Measurements from ENCODE around the gene MRFAP1L1.

Gene MRFAP1L1

GRCh38 chr4:6701371-6701770, 8.3 kb downstream of the MRFAP1L1 start:
- no peak overlapping the region for H3K4me3 ChIP-seq (ENCODE audit: low read depth, low read length)
- DNase-seq (ENCODE audit: low read depth): no peak
- no peak for TF ChIP-seq CTCF (IDR thresholded peaks at IDR 0.05; ENCODE audit: control insufficient read depth, extremely low read depth, insufficient read depth)

GRCh38 chr4:6699903-6700302, 9.8 kb downstream of the MRFAP1L1 start:
- no peak for DNase-seq (ENCODE audit: low read depth)
- no peak for TF ChIP-seq CTCF (IDR thresholded peaks at IDR 0.05; ENCODE audit: control insufficient read depth, extremely low read depth, insufficient read depth)
- H3K4me3 ChIP-seq (ENCODE audit: low read depth, low read length): no peak overlapping the region

DNA sequence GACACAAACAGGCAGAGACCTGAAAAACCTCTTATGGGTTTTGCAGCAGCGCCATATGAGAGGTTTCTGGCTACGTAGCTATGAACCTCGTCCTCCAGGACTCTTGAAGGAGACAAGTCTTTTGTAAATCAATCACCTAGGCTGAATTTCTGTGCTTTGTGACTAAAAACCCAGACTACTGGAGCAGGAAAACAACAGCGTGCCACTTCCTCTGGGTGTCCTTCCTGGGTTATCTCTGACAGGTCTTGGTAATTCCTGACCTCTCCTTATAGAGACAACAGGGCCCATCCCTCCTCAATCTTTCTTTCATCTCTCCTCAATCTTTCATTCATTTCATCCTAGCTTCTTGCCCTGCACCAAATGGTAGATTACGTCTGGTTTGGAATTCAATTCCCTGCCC, 10.3 kb downstream of the MRFAP1L1 start:
- no peak for TF ChIP-seq CTCF (IDR thresholded peaks at IDR 0.05; ENCODE audit: control insufficient read depth, extremely low read depth, insufficient read depth)
- no peak for DNase-seq (ENCODE audit: low read depth)
- H3K4me3 ChIP-seq (ENCODE audit: low read depth, low read length): no peak overlapping the region

DNA sequence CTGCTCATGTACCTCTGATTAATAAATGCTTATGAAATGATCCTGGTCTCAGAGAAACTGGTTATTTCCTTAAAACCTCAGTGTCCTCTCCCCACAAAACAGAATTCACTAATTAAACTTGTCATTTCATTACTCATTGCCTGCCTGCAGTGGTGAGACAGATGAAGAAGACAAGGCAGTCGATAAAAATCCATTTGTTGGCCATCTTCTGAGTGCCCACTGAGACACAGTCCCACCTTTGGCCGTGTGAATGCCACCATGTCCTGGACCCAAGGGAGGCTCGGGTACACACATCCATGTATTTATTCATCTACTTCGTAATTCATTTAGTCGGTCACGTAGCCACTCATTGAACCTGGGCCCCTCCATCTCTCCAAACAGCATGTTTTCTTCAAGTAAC, 12.5 kb downstream of the MRFAP1L1 start:
- no peak for TF ChIP-seq CTCF (IDR thresholded peaks at IDR 0.05; ENCODE audit: control insufficient read depth, extremely low read depth, insufficient read depth)
- H3K4me3 ChIP-seq (ENCODE audit: low read depth, low read length): no peak overlapping the region
- DNase-seq (ENCODE audit: low read depth): no peak

DNA sequence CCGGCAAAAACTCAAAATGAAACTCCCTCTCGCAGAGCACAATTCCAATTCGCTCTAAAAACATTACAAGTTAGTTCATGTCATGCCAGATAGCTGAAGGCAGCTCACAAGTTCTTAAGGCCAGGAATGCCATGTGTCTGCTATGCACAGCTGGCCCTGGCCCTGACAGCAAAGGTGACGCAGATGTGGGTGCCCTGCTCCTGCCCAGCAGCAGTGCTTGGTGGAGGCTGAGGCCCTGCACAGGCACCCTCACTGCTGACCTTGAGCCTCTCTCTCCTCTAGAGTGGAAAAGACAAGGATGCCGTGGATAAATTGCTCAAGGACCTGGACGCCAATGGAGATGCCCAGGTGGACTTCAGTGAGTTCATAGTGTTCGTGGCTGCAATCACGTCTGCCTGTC, 13.1 kb downstream of the MRFAP1L1 start:
- no peak for DNase-seq (ENCODE audit: low read depth)
- no peak for TF ChIP-seq CTCF (IDR thresholded peaks at IDR 0.05; ENCODE audit: control insufficient read depth, extremely low read depth, insufficient read depth)
- H3K4me3 ChIP-seq (ENCODE audit: low read depth, low read length): no peak overlapping the region

DNA sequence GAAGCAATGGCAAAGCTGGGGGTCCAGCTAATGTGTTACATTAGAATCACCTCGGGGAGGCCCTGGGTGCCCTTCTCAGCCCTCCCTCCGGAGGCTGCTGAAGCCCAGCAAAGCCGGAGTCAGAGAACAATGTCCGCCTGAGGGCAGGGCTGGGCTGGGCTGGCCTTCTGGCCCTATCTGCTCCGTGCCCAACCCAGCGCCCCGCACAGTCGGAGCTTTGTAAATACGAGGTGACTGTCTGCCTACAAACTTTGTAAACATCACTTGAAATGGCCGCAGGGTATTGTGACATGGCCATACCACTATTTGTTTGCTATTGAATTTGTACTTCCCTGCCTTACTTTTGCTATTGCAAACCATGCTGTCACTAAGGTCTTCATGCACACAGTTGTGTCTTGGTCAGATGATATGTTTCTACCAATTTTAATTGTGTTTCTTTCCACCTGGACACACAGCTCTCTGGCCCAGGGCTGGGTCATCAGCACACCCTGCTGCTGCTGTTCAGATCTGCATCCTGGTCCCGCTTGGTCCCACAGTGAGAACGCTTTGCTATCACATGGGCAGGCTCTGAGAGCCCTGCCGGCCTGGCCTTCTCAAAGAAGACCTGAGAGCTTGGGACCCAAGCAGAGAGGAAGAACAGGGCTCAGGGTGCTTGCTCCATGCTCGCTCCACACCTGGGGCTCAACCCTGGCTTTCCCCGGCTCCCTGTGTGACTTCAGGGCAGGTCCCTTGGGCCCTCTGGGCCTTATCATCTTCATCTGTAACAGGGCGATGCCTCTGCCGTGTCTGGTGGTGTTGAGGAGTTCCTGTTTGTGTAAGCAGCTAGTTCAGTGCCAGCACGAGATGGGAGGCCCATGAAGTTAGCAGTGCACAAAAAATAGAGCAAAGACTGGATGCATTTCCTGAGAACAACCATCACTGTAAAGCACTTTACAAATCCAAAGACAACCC, 13.7 kb downstream of the MRFAP1L1 start:
- peak; percentile 84 for DNase-seq (ENCODE audit: low read depth)
- H3K4me3 ChIP-seq (ENCODE audit: low read depth, low read length): no peak overlapping the region
- peak; percentile 34; the same call in 1 of the 2 replicates for TF ChIP-seq CTCF (IDR thresholded peaks at IDR 0.05; ENCODE audit: control insufficient read depth, extremely low read depth, insufficient read depth)

Data from LNCaP clone FGC (cell line).